GM23338 (cell line): Measurements from ENCODE around the gene ZER1. TPM values are rescaled to one million over a fixed set of nuclear protein-coding genes. Genes with fewer than 3 reads are reported as not detected.

Experiments
- ATAC-seq: fragments of 200-7000 bp; cut with Tn5 transposase; 3 replicates; pipeline ENCODE4 v1.9.1; 2020
- DNase-seq: peaks from one replicate; pipeline ENCODE4 v3.0.0-alpha.2; 2015; ENCODE audit warnings: low spot score
- H2AFZ ChIP-seq: fragments of 200-600 bp; sonication (generic); 2 replicates; pipeline ENCODE4 v1.8.0; 2016; ENCODE audit warnings: antibody characterized with exemption, mild to moderate bottlenecking, moderate library complexity
- H3F3A ChIP-seq: fragments of 200-600 bp; sonication (generic); replicated peaks from 2 replicates; pipeline ENCODE4 v1.8.0; 2017; ENCODE audit warnings: antibody characterized with exemption, mixed run types, low read depth
- H3K27ac ChIP-seq: fragments of 200-600 bp; sonication (generic); 2 replicates; pipeline ENCODE4 v1.6.1; 2016; ENCODE audit warnings: low read depth
- H3K27me3 ChIP-seq: fragments of 200-600 bp; sonication (generic); 2 replicates; pipeline ENCODE4 v1.8.0; 2016; ENCODE audit warnings: mild to moderate bottlenecking, mixed run types, moderate library complexity; ENCODE audit not compliant: insufficient read depth
- H3K36me3 ChIP-seq: fragments of 200-600 bp; sonication (generic); 2 replicates; pipeline ENCODE4 v1.8.0; 2016; ENCODE audit warnings: mild to moderate bottlenecking; ENCODE audit not compliant: insufficient read depth
- H3K4me1 ChIP-seq: fragments of 200-600 bp; sonication (generic); 2 replicates; pipeline ENCODE4 v1.8.0; 2016; ENCODE audit warnings: mild to moderate bottlenecking, moderate library complexity; ENCODE audit not compliant: insufficient read depth
- H3K4me2 ChIP-seq: fragments of 200-600 bp; sonication (generic); 2 replicates; pipeline ENCODE4 v1.7.1; 2017; ENCODE audit warnings: mixed run types
- H3K4me3 ChIP-seq: fragments of 200-600 bp; sonication (generic); 2 replicates; pipeline ENCODE4 v1.6.1; 2016; ENCODE audit warnings: mixed run types
- H3K79me2 ChIP-seq: fragments of 200-600 bp; sonication (generic); replicated peaks from 2 replicates; pipeline ENCODE4 v1.8.0; 2017; ENCODE audit warnings: mild to moderate bottlenecking; ENCODE audit not compliant: insufficient read depth
- H3K9me2 ChIP-seq: fragments of 200-600 bp; sonication (generic); 2 replicates; pipeline ENCODE4 v1.8.0; 2017; ENCODE audit not compliant: insufficient read depth
- H4K20me1 ChIP-seq: fragments of 200-600 bp; sonication (generic); replicated peaks from 2 replicates; pipeline ENCODE4 v1.8.0; 2017; ENCODE audit warnings: mild to moderate bottlenecking; ENCODE audit not compliant: insufficient read depth
- H3K27ac Mint-ChIP-seq: 2 replicates; pipeline ENCODE4 v1.8.0; 2020; ENCODE audit warnings: inconsistent platforms, mild to moderate bottlenecking, moderate library complexity, mixed read lengths
- H3K27me3 Mint-ChIP-seq: 3 replicates; pipeline ENCODE4 v1.8.0; 2022; ENCODE audit warnings: low read depth, mild to moderate bottlenecking, moderate library complexity, mixed read lengths, inconsistent platforms; ENCODE audit not compliant: insufficient read depth, poor library complexity
- H3K36me3 Mint-ChIP-seq: 3 replicates; pipeline ENCODE4 v1.8.0; 2021; ENCODE audit warnings: low read depth, mild to moderate bottlenecking, inconsistent platforms, moderate library complexity, mixed read lengths
- H3K4me1 Mint-ChIP-seq: 3 replicates; pipeline ENCODE4 v1.8.0; 2020; ENCODE audit warnings: mild to moderate bottlenecking, inconsistent platforms, mixed read lengths
- H3K4me3 Mint-ChIP-seq: 3 replicates; pipeline ENCODE4 v1.8.0; 2021; ENCODE audit warnings: moderate library complexity, mild to moderate bottlenecking, inconsistent platforms, mixed read lengths
- H3K9me3 Mint-ChIP-seq: 3 replicates; pipeline ENCODE4 v1.8.0; 2020; ENCODE audit warnings: moderate library complexity, mild to moderate bottlenecking, inconsistent platforms, mixed read lengths
- CREB1 ChIP-seq: fragments of 250-450 bp; sonication (Bioruptor Pico); IDR thresholded peaks from 2 replicates; pipeline ENCODE4 v1.5.0; 2020; ENCODE audit warnings: low read depth, mild to moderate bottlenecking, moderate library complexity
- CTCF ChIP-seq, 2 experiments: fragments of 200-600 bp in 1 of 2; sonication (generic) in 1 of 2; conservative IDR thresholded peaks; 2 replicates each; pipeline versions ENCODE4 v1.5.1 to v1.6.1; 2016 to 2017; ENCODE audit warnings: antibody characterized with exemption in 2 of 2, low read depth in 2 of 2, mild to moderate bottlenecking in 2 of 2, moderate library complexity in 1 of 2
- EZH2 ChIP-seq: fragments of 200-600 bp; sonication (generic); IDR thresholded peaks from one replicate; pipeline ENCODE4 v1.8.0; 2017; ENCODE audit warnings: antibody characterized with exemption, mild to moderate bottlenecking, low read depth; ENCODE audit not compliant: unreplicated experiment
- EZH2phosphoT487 ChIP-seq: fragments of 200-600 bp; sonication (generic); IDR thresholded peaks from one replicate; pipeline ENCODE4 v1.8.1; 2018; ENCODE audit warnings: antibody characterized with exemption; ENCODE audit not compliant: unreplicated experiment
- JUNB ChIP-seq: IDR thresholded peaks from one replicate; pipeline ENCODE4 v1.6.1; 2016; ENCODE audit warnings: antibody characterized with exemption; ENCODE audit not compliant: unreplicated experiment
- NANOG ChIP-seq: IDR thresholded peaks from 2 replicates; pipeline ENCODE4 v1.6.1; 2016; ENCODE audit warnings: antibody characterized with exemption, borderline replicate concordance
- POLR2AphosphoS5 ChIP-seq: IDR thresholded peaks from 2 replicates; pipeline ENCODE4 v1.6.1; 2016; ENCODE audit warnings: antibody characterized with exemption, low read depth
- STAT1 ChIP-seq: IDR thresholded peaks from one replicate; pipeline ENCODE4 v1.6.1; 2016; ENCODE audit warnings: antibody characterized with exemption; ENCODE audit not compliant: unreplicated experiment
- ZNF114 ChIP-seq: fragments of 250-450 bp; sonication (Bioruptor Pico); IDR thresholded peaks from 2 replicates; pipeline ENCODE4 v1.5.0; 2020; ENCODE audit warnings: mild to moderate bottlenecking, moderate library complexity
- ZNF331 ChIP-seq: fragments of 250-450 bp; sonication (Bioruptor Pico); IDR thresholded peaks from 2 replicates; pipeline ENCODE4 v1.5.0; 2020; ENCODE audit warnings: low read depth, mild to moderate bottlenecking, moderate library complexity
- ZNF462 ChIP-seq: fragments of 250-450 bp; sonication (Bioruptor Pico); IDR thresholded peaks from 2 replicates; pipeline ENCODE4 v1.5.0; 2020; ENCODE audit warnings: mild to moderate bottlenecking, moderate library complexity
- polyA plus RNA-seq: library from polyadenylated mRNA; unstranded; fragments of >200 nt; fragmentation: Nextera tagmentation; extraction: Ambion mirVana; gene quantifications from 2 replicates; pipeline ENCODE4 v1.2.1, GENCODE V29; 2016
- total RNA-seq: library from RNA; depleted of rRNA; stranded (reverse); fragments of >200 nt; shearing (Covaris generic); gene quantifications from 2 replicates; pipeline ENCODE4 v1.2.3, GENCODE V29; 2014
- TF ChIP-seq, protein P1 (sequence below): IDR thresholded peaks from one replicate; pipeline ENCODE4 v1.6.1; 2018; ENCODE audit warnings: antibody characterized with exemption; ENCODE audit not compliant: unreplicated experiment
- TF ChIP-seq, protein P2 (sequence below): IDR thresholded peaks from 2 replicates; pipeline ENCODE4 v1.6.1; 2016; ENCODE audit warnings: antibody characterized with exemption

The ZER1 gene
- total and polyA plus RNA-seq, 2 experiments from 2014 or later = 7.0 to 23.9 TPM

DNA sequence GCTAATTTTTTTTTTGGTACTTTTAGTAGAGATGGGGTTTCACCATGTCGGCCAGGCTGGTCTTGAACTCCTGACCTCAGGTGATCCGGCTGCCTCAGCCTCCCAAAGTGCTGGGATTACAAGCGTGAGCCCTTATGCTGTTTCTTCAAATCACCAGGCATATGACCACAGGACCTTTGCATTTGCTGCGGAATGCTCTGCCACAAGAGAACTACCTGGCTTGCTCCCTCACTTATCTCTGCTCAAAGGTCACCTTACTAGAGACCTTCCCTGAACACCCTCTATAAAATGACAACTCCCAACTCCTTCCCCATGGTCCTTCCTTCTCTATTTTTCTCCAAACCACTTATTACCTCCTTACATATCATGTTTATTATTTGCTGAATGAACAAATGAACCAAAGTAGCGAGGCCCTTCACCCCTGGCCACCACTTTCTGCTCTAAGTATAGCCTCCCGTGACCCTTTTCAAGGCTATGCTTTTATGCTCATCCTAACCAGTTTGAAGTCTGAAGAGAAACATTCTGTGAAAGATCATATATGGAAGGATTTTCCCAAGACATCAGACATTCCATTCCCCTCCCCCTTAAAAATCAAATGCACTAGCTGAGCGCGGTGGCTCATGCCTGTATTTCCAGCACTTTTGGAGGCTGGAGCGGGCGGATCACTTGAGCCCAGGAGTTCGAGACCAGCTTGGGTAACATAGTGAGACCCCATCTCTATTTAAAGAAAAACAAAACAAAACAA, 1.3 kb downstream of the ZER1 start:
- no peak for ATAC-seq
- Mint-ChIP-seq H3K36me3 (no peaks in the 10 kb centered on the region; the same call in 2 of the 3 replicates), H3K4me3 (peak overlapping the region; percentile 94), H3K4me1 (peaks cover 7% of the 10 kb centered on the region), H3K27ac (peak overlapping the region; percentile 95; the same call in 1 of the 2 replicates), H3K9me3 (peaks cover 4% of the 10 kb centered on the region; the same call in 2 of the 3 replicates), H3K27me3 (peaks cover 12% of the 10 kb centered on the region)
- no peaks in the 10 kb centered on the region for H3K9me2 ChIP-seq
- H2AFZ ChIP-seq = no peak overlapping the region
- H4K20me1 ChIP-seq = no peaks in the 10 kb centered on the region
- H3K36me3 ChIP-seq = no peaks in the 10 kb centered on the region
- no peaks in the 10 kb centered on the region for H3K27me3 ChIP-seq
- no peak for TF ChIP-seq JUNB
- TF ChIP-seq NANOG = no peak
- no peak for TF ChIP-seq ZNF114 (CRISPR knock-in tag)
- TF ChIP-seq EZH2 = no peak
- no peak for TF ChIP-seq CTCF (conservative IDR thresholded peaks at IDR 0.05; ENCODE audit: low read depth in 2 of 2)
- TF ChIP-seq CREB1 = no peak
- TF ChIP-seq EZH2phosphoT487 = no peak
- TF ChIP-seq, protein P1, sequence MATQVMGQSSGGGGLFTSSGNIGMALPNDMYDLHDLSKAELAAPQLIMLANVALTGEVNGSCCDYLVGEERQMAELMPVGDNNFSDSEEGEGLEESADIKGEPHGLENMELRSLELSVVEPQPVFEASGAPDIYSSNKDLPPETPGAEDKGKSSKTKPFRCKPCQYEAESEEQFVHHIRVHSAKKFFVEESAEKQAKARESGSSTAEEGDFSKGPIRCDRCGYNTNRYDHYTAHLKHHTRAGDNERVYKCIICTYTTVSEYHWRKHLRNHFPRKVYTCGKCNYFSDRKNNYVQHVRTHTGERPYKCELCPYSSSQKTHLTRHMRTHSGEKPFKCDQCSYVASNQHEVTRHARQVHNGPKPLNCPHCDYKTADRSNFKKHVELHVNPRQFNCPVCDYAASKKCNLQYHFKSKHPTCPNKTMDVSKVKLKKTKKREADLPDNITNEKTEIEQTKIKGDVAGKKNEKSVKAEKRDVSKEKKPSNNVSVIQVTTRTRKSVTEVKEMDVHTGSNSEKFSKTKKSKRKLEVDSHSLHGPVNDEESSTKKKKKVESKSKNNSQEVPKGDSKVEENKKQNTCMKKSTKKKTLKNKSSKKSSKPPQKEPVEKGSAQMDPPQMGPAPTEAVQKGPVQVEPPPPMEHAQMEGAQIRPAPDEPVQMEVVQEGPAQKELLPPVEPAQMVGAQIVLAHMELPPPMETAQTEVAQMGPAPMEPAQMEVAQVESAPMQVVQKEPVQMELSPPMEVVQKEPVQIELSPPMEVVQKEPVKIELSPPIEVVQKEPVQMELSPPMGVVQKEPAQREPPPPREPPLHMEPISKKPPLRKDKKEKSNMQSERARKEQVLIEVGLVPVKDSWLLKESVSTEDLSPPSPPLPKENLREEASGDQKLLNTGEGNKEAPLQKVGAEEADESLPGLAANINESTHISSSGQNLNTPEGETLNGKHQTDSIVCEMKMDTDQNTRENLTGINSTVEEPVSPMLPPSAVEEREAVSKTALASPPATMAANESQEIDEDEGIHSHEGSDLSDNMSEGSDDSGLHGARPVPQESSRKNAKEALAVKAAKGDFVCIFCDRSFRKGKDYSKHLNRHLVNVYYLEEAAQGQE = no peak
- no peak for TF ChIP-seq STAT1
- TF ChIP-seq, protein P2, sequence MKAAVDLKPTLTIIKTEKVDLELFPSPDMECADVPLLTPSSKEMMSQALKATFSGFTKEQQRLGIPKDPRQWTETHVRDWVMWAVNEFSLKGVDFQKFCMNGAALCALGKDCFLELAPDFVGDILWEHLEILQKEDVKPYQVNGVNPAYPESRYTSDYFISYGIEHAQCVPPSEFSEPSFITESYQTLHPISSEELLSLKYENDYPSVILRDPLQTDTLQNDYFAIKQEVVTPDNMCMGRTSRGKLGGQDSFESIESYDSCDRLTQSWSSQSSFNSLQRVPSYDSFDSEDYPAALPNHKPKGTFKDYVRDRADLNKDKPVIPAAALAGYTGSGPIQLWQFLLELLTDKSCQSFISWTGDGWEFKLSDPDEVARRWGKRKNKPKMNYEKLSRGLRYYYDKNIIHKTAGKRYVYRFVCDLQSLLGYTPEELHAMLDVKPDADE = no peak
- TF ChIP-seq POLR2AphosphoS5 = no peak
- no peak for TF ChIP-seq ZNF462 (CRISPR knock-in tag)
- no peak for TF ChIP-seq ZNF331 (CRISPR knock-in tag)
- H3K79me2 ChIP-seq = peaks cover 16% of the 10 kb centered on the region
- peak overlapping the region; percentile 99 for H3K27ac ChIP-seq
- DNase-seq = no peak
- peaks cover 9% of the 10 kb centered on the region for H3K4me1 ChIP-seq
- peak overlapping the region; percentile 97 for H3K4me2 ChIP-seq
- peak overlapping the region; percentile 97 for H3K4me3 ChIP-seq
- peaks cover 28% of the 10 kb centered on the region for H3F3A ChIP-seq
